Right lobe of liver (tissue), 4 donors: Measurements from ENCODE around the gene STX8.

Experiments
- POLR2A ChIP-seq: fragments of 450-650 bp; IDR thresholded peaks from one replicate; pipeline ENCODE4 v1.6.1; 2017; ENCODE audit warnings: antibody characterized with exemption, mild to moderate bottlenecking
- TF ChIP-seq, protein P1 (sequence below), 4 donors: fragments of 200-600 bp in 3 of 4; fragments of 450-650 bp in 1 of 4; IDR thresholded peaks; one replicate each; pipeline versions ENCODE4 v1.5.1 to v1.8.0; 2016 to 2022; ENCODE audit warnings: antibody characterized with exemption in 4 of 4, mild to moderate bottlenecking in 2 of 4
- donor health status: DM: no; HTN: no; CAD: no.
- donor health status: DM: no; HTN: no; CAD: no.
- donor health status: DM: no; HTN: yes; CAD: no.

- TF ChIP-seq, protein P1, sequence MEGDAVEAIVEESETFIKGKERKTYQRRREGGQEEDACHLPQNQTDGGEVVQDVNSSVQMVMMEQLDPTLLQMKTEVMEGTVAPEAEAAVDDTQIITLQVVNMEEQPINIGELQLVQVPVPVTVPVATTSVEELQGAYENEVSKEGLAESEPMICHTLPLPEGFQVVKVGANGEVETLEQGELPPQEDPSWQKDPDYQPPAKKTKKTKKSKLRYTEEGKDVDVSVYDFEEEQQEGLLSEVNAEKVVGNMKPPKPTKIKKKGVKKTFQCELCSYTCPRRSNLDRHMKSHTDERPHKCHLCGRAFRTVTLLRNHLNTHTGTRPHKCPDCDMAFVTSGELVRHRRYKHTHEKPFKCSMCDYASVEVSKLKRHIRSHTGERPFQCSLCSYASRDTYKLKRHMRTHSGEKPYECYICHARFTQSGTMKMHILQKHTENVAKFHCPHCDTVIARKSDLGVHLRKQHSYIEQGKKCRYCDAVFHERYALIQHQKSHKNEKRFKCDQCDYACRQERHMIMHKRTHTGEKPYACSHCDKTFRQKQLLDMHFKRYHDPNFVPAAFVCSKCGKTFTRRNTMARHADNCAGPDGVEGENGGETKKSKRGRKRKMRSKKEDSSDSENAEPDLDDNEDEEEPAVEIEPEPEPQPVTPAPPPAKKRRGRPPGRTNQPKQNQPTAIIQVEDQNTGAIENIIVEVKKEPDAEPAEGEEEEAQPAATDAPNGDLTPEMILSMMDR (IDR thresholded peaks at IDR 0.05) = no peak
- TF ChIP-seq POLR2A = no peak
These were observed 319.8 kb downstream of the STX8 start for GRCh38 chr17:9255833-9256232.
